Natural killer cell (primary cell): Measurements from ENCODE around the gene INPP5D. TPM values are rescaled to one million over a fixed set of nuclear protein-coding genes. Genes with fewer than 3 reads are reported as not detected.
A peak's percentile ranks its signal among the peaks of the same experiment; 100 is the strongest.

Experiments
- ATAC-seq, 3 donors: fragments of 150-1000 bp in 2 of 3; fragments of 200-7000 bp in 1 of 3; cut with Tn5 transposase; 1 replicate in 1 of 3; 2 replicates in 2 of 3; pipeline ENCODE4 v1.10.0; 2021; ENCODE audit warnings: mild to moderate bottlenecking in 2 of 3, moderate library complexity in 2 of 3
- DNase-seq, 2 donors: peaks; one replicate each; pipeline versions ENCODE4 v3.0.0 to v3.0.0-alpha.2; 2013 to 2021; ENCODE audit warnings: mixed read lengths in 1 of 2
- H3K27ac ChIP-seq: one replicate; pipeline ENCODE4 v1.5.1; 2013; ENCODE audit warnings: mild to moderate bottlenecking, low read length
- H3K27me3 ChIP-seq: one replicate; pipeline ENCODE4 v1.6.1; 2013; ENCODE audit warnings: low read length; ENCODE audit not compliant: control insufficient read depth, insufficient read depth
- H3K36me3 ChIP-seq: one replicate; pipeline ENCODE4 v1.6.1; 2013; ENCODE audit warnings: low read length; ENCODE audit not compliant: control insufficient read depth, insufficient read depth
- H3K4me1 ChIP-seq: one replicate; pipeline ENCODE4 v1.6.1; 2013; ENCODE audit warnings: low read length; ENCODE audit not compliant: control insufficient read depth, insufficient read depth
- H3K4me3 ChIP-seq: one replicate; pipeline ENCODE4 v1.5.1; 2013; ENCODE audit warnings: low read length
- H3K9me3 ChIP-seq: one replicate; pipeline ENCODE4 v1.6.1; 2013; ENCODE audit warnings: low read length; ENCODE audit not compliant: control insufficient read depth, insufficient read depth
- H3K27ac Mint-ChIP-seq, 2 donors: one replicate each; pipeline ENCODE4 v1.8.0; 2022; ENCODE audit warnings: mild to moderate bottlenecking in 2 of 2, mixed read lengths in 2 of 2, moderate library complexity in 1 of 2
- H3K27me3 Mint-ChIP-seq, 2 donors: one replicate each; pipeline ENCODE4 v1.8.0; 2022; ENCODE audit warnings: low read depth in 2 of 2, mixed read lengths in 2 of 2
- H3K36me3 Mint-ChIP-seq: one replicate; pipeline ENCODE4 v1.8.0; 2022; ENCODE audit warnings: mixed read lengths
- H3K4me1 Mint-ChIP-seq, 2 donors: one replicate each; pipeline ENCODE4 v1.8.0; 2022; ENCODE audit warnings: mixed read lengths in 2 of 2
- H3K4me3 Mint-ChIP-seq: one replicate; pipeline ENCODE4 v1.8.0; 2022; ENCODE audit warnings: mild to moderate bottlenecking, moderate library complexity, mixed read lengths
- H3K9me3 Mint-ChIP-seq, 2 donors: one replicate each; pipeline ENCODE4 v1.8.0; 2022; ENCODE audit warnings: mixed read lengths in 2 of 2
- WGBS: methylation state at CpG from one replicate; pipeline ENCODE4 v1.1.7; 2013; ENCODE audit warnings: missing lambda C conversion rate; ENCODE audit not compliant: insufficient coverage; 5-methylcytosine and 5-hydroxymethylcytosine counted together
- intact Hi-C: fragments of 100-400 bp; cut with micrococcal nuclease; formaldehyde crosslinking; loops from one replicate; pipeline ENCODE4 v1.14.2; 2022
- total RNA-seq, 4 donors: library from RNA; stranded (reverse); fragments of 120-200 nt in 1 of 4; gene quantifications; one replicate each; pipeline versions ENCODE4 v1.2.3 to v1.2.4, GENCODE V29; 2013 to 2022
- TF ChIP-seq, protein P1 (sequence below): fragments of 200-600 bp; IDR thresholded peaks from one replicate; pipeline ENCODE4 v1.8.0; 2022; ENCODE audit warnings: antibody characterized with exemption

Gene INPP5D
- total RNA-seq, 3 donors from 2014 or later (not counting 1 experiment from before 2014, with no cell fraction given) = 385 to 498 (median 497) TPM

DNA sequence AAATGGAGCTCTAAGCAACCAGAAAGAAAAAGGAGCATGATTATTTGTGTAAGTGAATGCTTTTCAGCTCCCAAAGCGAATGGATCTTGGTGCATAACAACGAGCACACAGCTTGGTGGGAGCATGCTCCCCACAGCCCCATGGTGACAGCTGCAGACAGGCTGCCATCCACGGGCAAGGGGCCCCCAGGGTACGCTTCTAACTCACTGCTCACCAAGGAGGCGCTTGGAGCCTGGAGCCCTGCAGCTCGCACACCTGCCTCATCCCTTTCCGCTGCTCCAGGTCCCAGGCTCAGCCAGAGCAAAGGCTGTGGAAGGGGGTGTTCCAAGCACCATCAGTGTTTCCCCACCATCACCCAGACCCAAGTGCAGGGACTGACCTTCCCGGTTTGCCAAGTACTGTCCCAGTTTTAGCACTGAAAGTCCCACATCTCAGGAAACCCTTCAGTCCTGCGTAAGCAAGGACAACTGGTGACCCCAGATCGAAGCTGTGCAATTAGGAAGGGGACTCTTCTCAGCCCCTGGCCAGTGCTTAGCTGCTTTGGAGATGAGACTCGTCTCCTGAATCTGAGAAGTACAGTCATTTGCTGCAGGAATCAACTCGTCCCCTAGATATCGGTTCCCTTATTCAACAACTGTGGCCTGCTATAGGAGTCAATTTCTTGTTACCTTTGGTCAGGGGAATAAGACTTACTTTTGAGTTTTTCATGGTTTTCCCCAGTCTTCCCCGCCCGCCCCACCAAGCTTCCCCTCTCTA, 141.3 kb downstream of the INPP5D start:
- Histone ChIP-seq H3K4me1 (peaks cover 14% of the 10 kb centered on the region), H3K4me3 (no peak overlapping the region), H3K27me3 (no peaks in the 10 kb centered on the region), H3K27ac (no peak overlapping the region), H3K9me3 (no peaks in the 10 kb centered on the region), H3K36me3 (peaks cover 77% of the 10 kb centered on the region)
- intact Hi-C loops = no loop called here
- TF ChIP-seq, protein P1, sequence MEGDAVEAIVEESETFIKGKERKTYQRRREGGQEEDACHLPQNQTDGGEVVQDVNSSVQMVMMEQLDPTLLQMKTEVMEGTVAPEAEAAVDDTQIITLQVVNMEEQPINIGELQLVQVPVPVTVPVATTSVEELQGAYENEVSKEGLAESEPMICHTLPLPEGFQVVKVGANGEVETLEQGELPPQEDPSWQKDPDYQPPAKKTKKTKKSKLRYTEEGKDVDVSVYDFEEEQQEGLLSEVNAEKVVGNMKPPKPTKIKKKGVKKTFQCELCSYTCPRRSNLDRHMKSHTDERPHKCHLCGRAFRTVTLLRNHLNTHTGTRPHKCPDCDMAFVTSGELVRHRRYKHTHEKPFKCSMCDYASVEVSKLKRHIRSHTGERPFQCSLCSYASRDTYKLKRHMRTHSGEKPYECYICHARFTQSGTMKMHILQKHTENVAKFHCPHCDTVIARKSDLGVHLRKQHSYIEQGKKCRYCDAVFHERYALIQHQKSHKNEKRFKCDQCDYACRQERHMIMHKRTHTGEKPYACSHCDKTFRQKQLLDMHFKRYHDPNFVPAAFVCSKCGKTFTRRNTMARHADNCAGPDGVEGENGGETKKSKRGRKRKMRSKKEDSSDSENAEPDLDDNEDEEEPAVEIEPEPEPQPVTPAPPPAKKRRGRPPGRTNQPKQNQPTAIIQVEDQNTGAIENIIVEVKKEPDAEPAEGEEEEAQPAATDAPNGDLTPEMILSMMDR = no peak
- Mint-ChIP-seq H3K4me1 (peaks cover 16% of the 10 kb centered on the region in 2 donors), H3K36me3 (peaks cover 8% of the 10 kb centered on the region), H3K4me3 (no peak overlapping the region), H3K27ac (peak overlapping the region; percentile 31 to 69), H3K9me3 (no peaks in the 10 kb centered on the region), H3K27me3 (no peaks in the 10 kb centered on the region)
- 96% methylated on average over 13 of the region's 15 CpGs for WGBS
- ATAC-seq = no peak
- no peak for DNase-seq

DNA sequence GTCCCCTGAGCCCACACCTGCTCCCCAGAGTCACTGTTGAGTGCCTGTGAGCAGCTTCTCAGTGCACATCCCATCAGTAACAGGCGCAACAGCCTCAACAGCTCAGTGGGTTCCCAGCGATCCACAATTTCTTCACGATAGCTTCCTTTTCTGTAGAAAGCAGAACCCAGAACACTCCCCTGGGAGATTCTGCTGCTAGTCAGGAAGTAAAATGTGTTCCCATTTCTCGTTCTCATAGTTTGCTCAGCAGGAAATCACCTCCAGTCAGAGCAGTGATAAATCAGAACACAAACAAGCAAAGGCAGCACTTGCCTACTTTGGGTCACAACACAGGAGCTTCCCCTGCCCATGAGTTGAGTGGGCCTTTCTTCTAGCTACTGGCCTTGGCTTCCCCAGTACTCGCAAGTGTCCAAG, 142.4 kb downstream of the INPP5D start:
- H3K4me1 Mint-ChIP-seq = peaks cover 14 to 27% of the 10 kb centered on the region in 2 donors

GRCh38 chr2:233203060-233203459, 142.9 kb downstream of the INPP5D start:
- peaks cover 8% of the 10 kb centered on the region for H3K36me3 Mint-ChIP-seq
- TF ChIP-seq, protein P1 = no peak
- no peak overlapping the region for H3K4me3 ChIP-seq
- peaks cover 17 to 32% of the 10 kb centered on the region in 2 donors for H3K4me1 Mint-ChIP-seq
- no peaks in the 10 kb centered on the region for H3K9me3 Mint-ChIP-seq
- H3K27ac ChIP-seq = peak overlapping the region; percentile 29
- no peaks in the 10 kb centered on the region for H3K9me3 ChIP-seq
- 96% methylated on average over 5 of the region's 5 CpGs for WGBS
- peak overlapping the region; percentile 69 to 73 for H3K27ac Mint-ChIP-seq
- ATAC-seq = no peak
- no peak for DNase-seq
- H3K27me3 Mint-ChIP-seq = no peaks in the 10 kb centered on the region
- peaks cover 76% of the 10 kb centered on the region for H3K36me3 ChIP-seq
- H3K4me1 ChIP-seq = peaks cover 30% of the 10 kb centered on the region
- intact Hi-C loops = no loop called here
- H3K27me3 ChIP-seq = no peaks in the 10 kb centered on the region
- no peak overlapping the region for H3K4me3 Mint-ChIP-seq

More for the DNA sequence above, 142.4 kb downstream of the INPP5D start:
- H3K27me3 ChIP-seq = no peaks in the 10 kb centered on the region
- H3K9me3 ChIP-seq = no peaks in the 10 kb centered on the region
- intact Hi-C loops = no loop called here
- Mint-ChIP-seq H3K4me3 (no peak overlapping the region), H3K27me3 (no peaks in the 10 kb centered on the region), H3K27ac (peak overlapping the region; percentile 69 to 73), H3K36me3 (peaks cover 8% of the 10 kb centered on the region), H3K9me3 (no peaks in the 10 kb centered on the region)
- ATAC-seq (no peak), DNase-seq (no peak)
- H3K36me3 ChIP-seq = peaks cover 77% of the 10 kb centered on the region
- peaks cover 25% of the 10 kb centered on the region for H3K4me1 ChIP-seq
- H3K4me3 ChIP-seq = no peak overlapping the region
- H3K27ac ChIP-seq = peak overlapping the region; percentile 29
- WGBS = 65% methylated on average over 5 of the region's 5 CpGs
- TF ChIP-seq, protein P1 = no peak
